Activated naive CD4-positive, alpha-beta T cell treated with anti-CD3 and anti-CD28 coated beads for 36 hours (primary cell): ENCODE results near the gene ZFP36L1. TPM values are rescaled to one million over a fixed set of nuclear protein-coding genes. Genes with fewer than 3 reads are reported as not detected.

Experiments used
- CTCF ChIA-PET: fragments of 350-600 bp; sonication (Branson Sonifier 250); formaldehyde crosslinking; loops from one replicate; lab custom pipeline; 2021; ENCODE audit warnings: antibody characterized with exemption; lab: Charles Lee
- DNase-seq: peaks from one replicate; pipeline ENCODE4 v3.0.0-alpha.2; 2020
- H3K27ac Mint-ChIP-seq: one replicate; pipeline ENCODE4 v1.8.0; 2021; ENCODE audit warnings: mild to moderate bottlenecking, mixed read lengths
- H3K27me3 Mint-ChIP-seq: one replicate; pipeline ENCODE4 v1.8.0; 2021; ENCODE audit warnings: low read depth, mixed read lengths
- H3K36me3 Mint-ChIP-seq: one replicate; pipeline ENCODE4 v1.8.0; 2021; ENCODE audit warnings: low read depth, mixed read lengths
- H3K4me1 Mint-ChIP-seq: one replicate; pipeline ENCODE4 v1.8.0; 2021; ENCODE audit warnings: low read depth, mixed read lengths
- H3K4me3 Mint-ChIP-seq: one replicate; pipeline ENCODE4 v1.8.0; 2021; ENCODE audit warnings: mild to moderate bottlenecking, moderate library complexity, mixed read lengths
- H3K9me3 Mint-ChIP-seq: one replicate; pipeline ENCODE4 v1.8.0; 2021; ENCODE audit warnings: mixed read lengths
- intact Hi-C: fragments of 100-400 bp; cut with micrococcal nuclease; formaldehyde crosslinking; loops from one replicate; pipeline ENCODE4 v1.15.1; 2023
- total RNA-seq, 2 experiments: library from RNA; stranded (reverse); gene quantifications; one replicate each; pipeline ENCODE4 v1.2.3, GENCODE V29; 2021

Gene ZFP36L1
- total RNA-seq, 2 experiments from 2014 or later: 76.8 to 85.1 TPM

- Mint-ChIP-seq H3K9me3 (no peaks in the 10 kb centered on the region), H3K27ac (peak overlapping the region; percentile 71), H3K4me1 (peaks cover 59% of the 10 kb centered on the region), H3K4me3 (peak overlapping the region; percentile 50), H3K36me3 (peaks cover 48% of the 10 kb centered on the region), H3K27me3 (no peaks in the 10 kb centered on the region)
- CTCF ChIA-PET: interaction anchor here (0.6 to 16.7 kb wide), 16 partner anchors 9 to 887 kb away, joined by 3 to 270 read pairs (median 4); no protein-coding TSS in a partner anchor
- DNase-seq: peak; percentile 51
- intact Hi-C loops: loop anchor here (5.0 to 10.0 kb wide), 4 partner anchors 280 to 413 kb away; no protein-coding TSS in a partner anchor
These were observed 5.5 kb downstream of the ZFP36L1 start for GRCh38 chr14:68787092-68787992.

- Mint-ChIP-seq H3K27me3 (no peaks in the 10 kb centered on the region), H3K4me3 (no peak overlapping the region), H3K4me1 (peaks cover 67% of the 10 kb centered on the region), H3K27ac (peak overlapping the region; percentile 71), H3K9me3 (no peaks in the 10 kb centered on the region), H3K36me3 (peaks cover 43% of the 10 kb centered on the region)
- intact Hi-C loops: loop anchor here (5.0 to 10.0 kb wide), 4 partner anchors 279 to 412 kb away; no protein-coding TSS in a partner anchor
- DNase-seq: no peak
- CTCF ChIA-PET: interaction anchor here (0.9 to 16.7 kb wide), 6 partner anchors 11 to 536 kb away, joined by 3 to 270 read pairs (median 7); no protein-coding TSS in a partner anchor
These were observed 6.3 kb downstream of the ZFP36L1 start for GRCh38 chr14:68786491-68787091.

GRCh38 chr14:68785534-68786490, 7.1 kb downstream of the ZFP36L1 start:
- H3K9me3 Mint-ChIP-seq: no peaks in the 10 kb centered on the region
- no peaks in the 10 kb centered on the region for H3K27me3 Mint-ChIP-seq
- intact Hi-C loops: loop anchor here (5.0 to 10.0 kb wide), 4 partner anchors 279 to 411 kb away; no protein-coding TSS in a partner anchor
- H3K27ac Mint-ChIP-seq: peak overlapping the region; percentile 71
- H3K4me1 Mint-ChIP-seq: peaks cover 74% of the 10 kb centered on the region
- no peak overlapping the region for H3K4me3 Mint-ChIP-seq
- peaks cover 35% of the 10 kb centered on the region for H3K36me3 Mint-ChIP-seq
- CTCF ChIA-PET: interaction anchor here (0.9 to 16.7 kb wide), 5 partner anchors 11 to 537 kb away, joined by 3 to 270 read pairs (median 6); no protein-coding TSS in a partner anchor
- DNase-seq: peak; percentile 57

- Mint-ChIP-seq H3K27me3 (no peaks in the 10 kb centered on the region), H3K4me1 (peaks cover 80% of the 10 kb centered on the region), H3K36me3 (peaks cover 27% of the 10 kb centered on the region), H3K27ac (peak overlapping the region; percentile 71), H3K4me3 (no peak overlapping the region), H3K9me3 (no peaks in the 10 kb centered on the region)
- no peak for DNase-seq
- CTCF ChIA-PET: interaction anchor here (1.7 to 16.7 kb wide), 3 partner anchors 10 to 536 kb away, joined by 6 to 270 read pairs (median 10); no protein-coding TSS in a partner anchor
- intact Hi-C loops: loop anchor here (5.0 to 10.0 kb wide), 5 partner anchors 32 to 410 kb away; no protein-coding TSS in a partner anchor
These were observed 7.8 kb downstream of the ZFP36L1 start for GRCh38 chr14:68784978-68785533.

GRCh38 chr14:68784226-68784910, 8.5 kb downstream of the ZFP36L1 start:
- no peak overlapping the region for H3K4me3 Mint-ChIP-seq
- peaks cover 84% of the 10 kb centered on the region for H3K4me1 Mint-ChIP-seq
- intact Hi-C loops: loop anchor here (5.0 to 10.0 kb wide), 2 partner anchors 33 to 410 kb away; no protein-coding TSS in a partner anchor
- DNase-seq: peak; percentile 46
- H3K36me3 Mint-ChIP-seq: peaks cover 21% of the 10 kb centered on the region
- H3K9me3 Mint-ChIP-seq: no peaks in the 10 kb centered on the region
- CTCF ChIA-PET: interaction anchor here (1.7 to 16.7 kb wide), 4 partner anchors 9 to 535 kb away, joined by 6 to 270 read pairs (median 11); no protein-coding TSS in a partner anchor
- H3K27ac Mint-ChIP-seq: no peak overlapping the region
- no peaks in the 10 kb centered on the region for H3K27me3 Mint-ChIP-seq

- intact Hi-C loops: loop anchor here (5.0 to 10.0 kb wide), 2 partner anchors 34 to 409 kb away; no protein-coding TSS in a partner anchor
- no peak overlapping the region for H3K4me3 Mint-ChIP-seq
These were observed 9.2 kb downstream of the ZFP36L1 start for GRCh38 chr14:68783408-68784225.

GRCh38 chr14:68782091-68782981, 10.5 kb downstream of the ZFP36L1 start:
- CTCF ChIA-PET: interaction anchor here (0.7 to 16.7 kb wide), 11 partner anchors 8 to 533 kb away, joined by 3 to 270 read pairs (median 3); partner anchors contain the start of gene ZFP36L1
- H3K4me1 Mint-ChIP-seq: peaks cover 82% of the 10 kb centered on the region
- H3K27me3 Mint-ChIP-seq: no peaks in the 10 kb centered on the region
- H3K27ac Mint-ChIP-seq: peak overlapping the region; percentile 37
- no peaks in the 10 kb centered on the region for H3K9me3 Mint-ChIP-seq
- H3K4me3 Mint-ChIP-seq: no peak overlapping the region
- peak; percentile 85 for DNase-seq
- intact Hi-C loops: loop anchor here (1.0 to 10.0 kb wide), 4 partner anchors 8 to 408 kb away; no protein-coding TSS in a partner anchor
- H3K36me3 Mint-ChIP-seq: peaks cover 3% of the 10 kb centered on the region

More at GRCh38 chr14:68783408-68784225, 9.2 kb downstream of the ZFP36L1 start:
- Mint-ChIP-seq H3K4me1 (peaks cover 84% of the 10 kb centered on the region), H3K36me3 (peaks cover 13% of the 10 kb centered on the region), H3K9me3 (no peaks in the 10 kb centered on the region), H3K27me3 (no peaks in the 10 kb centered on the region), H3K27ac (no peak overlapping the region)
- CTCF ChIA-PET: interaction anchor here (0.6 to 16.7 kb wide), 6 partner anchors 7 to 534 kb away, joined by 3 to 270 read pairs (median 11); no protein-coding TSS in a partner anchor
- DNase-seq: no peak

GRCh38 chr14:68781161-68782021, 11.5 kb downstream of the ZFP36L1 start:
- H3K4me3 Mint-ChIP-seq: peak overlapping the region; percentile 26
- DNase-seq: peak; percentile 72
- peaks cover 72% of the 10 kb centered on the region for H3K4me1 Mint-ChIP-seq
- CTCF ChIA-PET: interaction anchor here (0.5 to 16.7 kb wide), 12 partner anchors 9 to 532 kb away, joined by 3 to 270 read pairs (median 3); no protein-coding TSS in a partner anchor
- no peaks in the 10 kb centered on the region for H3K27me3 Mint-ChIP-seq
- no peaks in the 10 kb centered on the region for H3K36me3 Mint-ChIP-seq
- no peaks in the 10 kb centered on the region for H3K9me3 Mint-ChIP-seq
- intact Hi-C loops: loop anchor here (1.0 to 10.0 kb wide), 5 partner anchors 9 to 571 kb away; no protein-coding TSS in a partner anchor
- peak overlapping the region; percentile 21 for H3K27ac Mint-ChIP-seq
